H1 (cell line): Measurements from ENCODE around the gene CDC42SE2.

Experiments
- CHD1 ChIP-seq: IDR thresholded peaks from 2 replicates; pipeline ENCODE4 v1.6.1; 2012; ENCODE audit warnings: low read depth, low read length, improper control_type of control experiment
- CREB1 ChIP-seq: IDR thresholded peaks from 2 replicates; pipeline ENCODE4 v1.6.1; 2012; ENCODE audit warnings: inconsistent platforms
- EP300 ChIP-seq, 2 experiments: IDR thresholded peaks; 1 replicate in 1 of 2; 2 replicates in 1 of 2; pipeline ENCODE4 v1.6.1; 2011 to 2012; ENCODE audit warnings: low read depth in 2 of 2, low read length in 2 of 2, mild to moderate bottlenecking in 2 of 2, borderline replicate concordance in 1 of 2, inconsistent platforms in 1 of 2, moderate library complexity in 1 of 2
- JUND ChIP-seq: IDR thresholded peaks from 2 replicates; pipeline ENCODE4 v1.6.1; 2011; ENCODE audit warnings: mild to moderate bottlenecking, improper control_type of control experiment, low read length
- MAFK ChIP-seq: IDR thresholded peaks from 2 replicates; pipeline ENCODE4 v1.6.1; 2012; ENCODE audit warnings: low read depth, mild to moderate bottlenecking, improper control_type of control experiment, low read length
- POLR2A ChIP-seq, 2 experiments: IDR thresholded peaks; 1 replicate in 1 of 2; 2 replicates in 1 of 2; pipeline ENCODE4 v1.6.1; 2011; ENCODE audit warnings: low read depth in 2 of 2, low read length in 2 of 2, mild to moderate bottlenecking in 2 of 2; ENCODE audit errors: control extremely low read depth in 1 of 2
- POU5F1 ChIP-seq: IDR thresholded peaks from 2 replicates; pipeline ENCODE4 v1.6.1; 2011; ENCODE audit warnings: low read depth, mild to moderate bottlenecking, low read length, moderate library complexity
- RNF2 ChIP-seq: fragments of 200-900, 300-1000 bp; sonication (generic); IDR thresholded peaks from 2 replicates; pipeline ENCODE4 v1.7.1; 2016; ENCODE audit warnings: borderline replicate concordance, low read depth, mild to moderate bottlenecking, antibody characterized with exemption, low read length; ENCODE audit not compliant: poor library complexity, severe bottlenecking; ENCODE audit errors: missing control alignments
- TF ChIP-seq, protein P1 (sequence below), 3 experiments: IDR thresholded peaks; 1 replicate in 2 of 3; 2 replicates in 1 of 3; pipeline versions ENCODE4 v1.5.1 to v1.6.1; 2011; ENCODE audit warnings: low read length in 3 of 3, mild to moderate bottlenecking in 3 of 3, inconsistent platforms in 2 of 3, low read depth in 1 of 3, moderate library complexity in 1 of 3; ENCODE audit not compliant: insufficient read depth in 1 of 3; ENCODE audit errors: control extremely low read depth in 1 of 3
- TF ChIP-seq, protein P2 (sequence below): IDR thresholded peaks from 2 replicates; pipeline ENCODE4 v1.6.1; 2012; ENCODE audit warnings: inconsistent platforms

DNA sequence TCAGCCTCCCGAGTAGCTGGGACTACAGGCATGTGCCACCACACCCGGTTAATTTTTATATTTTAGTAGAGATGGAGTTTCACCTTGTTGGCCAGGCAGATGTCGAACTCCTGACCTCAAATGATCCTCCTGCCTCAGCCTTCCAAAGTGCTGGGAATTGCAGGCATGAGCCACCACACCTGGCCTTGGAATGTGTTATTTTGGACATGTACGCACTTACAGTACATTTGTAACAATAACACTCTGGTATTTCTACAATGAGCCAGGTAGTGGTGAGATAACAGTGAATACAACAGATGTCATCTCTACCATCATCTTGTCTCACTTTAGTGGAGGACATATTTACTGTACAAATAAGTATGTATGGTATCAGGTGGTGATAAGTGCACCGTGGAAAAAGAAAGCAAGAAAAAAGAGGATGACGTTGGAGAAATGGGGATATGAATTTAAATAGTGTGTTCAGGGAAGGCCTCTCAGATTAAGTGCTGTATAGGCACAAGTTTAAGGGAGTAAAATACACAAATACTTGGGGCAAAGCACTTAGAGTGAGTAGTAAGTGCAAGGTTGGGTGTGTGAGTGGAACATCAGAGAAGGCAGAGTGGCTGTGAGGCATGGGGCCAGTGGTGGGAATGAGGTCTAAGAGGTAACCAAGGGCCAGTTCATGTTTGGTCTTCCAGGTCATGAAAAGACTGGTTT lies 100.1 kb downstream of the CDC42SE2 start:
- TF ChIP-seq POU5F1: no peak
- no peak for TF ChIP-seq EP300 (IDR thresholded peaks at IDR 0.05; ENCODE audit: borderline replicate concordance in 1 of 2, low read depth in 2 of 2, low read length in 2 of 2)
- TF ChIP-seq MAFK: no peak
- TF ChIP-seq RNF2: no peak
- no peak for TF ChIP-seq JUND
- no peak for TF ChIP-seq POLR2A (IDR thresholded peaks at IDR 0.05; ENCODE audit: control extremely low read depth in 1 of 2, low read depth in 2 of 2, low read length in 2 of 2)
- TF ChIP-seq, protein P1, sequence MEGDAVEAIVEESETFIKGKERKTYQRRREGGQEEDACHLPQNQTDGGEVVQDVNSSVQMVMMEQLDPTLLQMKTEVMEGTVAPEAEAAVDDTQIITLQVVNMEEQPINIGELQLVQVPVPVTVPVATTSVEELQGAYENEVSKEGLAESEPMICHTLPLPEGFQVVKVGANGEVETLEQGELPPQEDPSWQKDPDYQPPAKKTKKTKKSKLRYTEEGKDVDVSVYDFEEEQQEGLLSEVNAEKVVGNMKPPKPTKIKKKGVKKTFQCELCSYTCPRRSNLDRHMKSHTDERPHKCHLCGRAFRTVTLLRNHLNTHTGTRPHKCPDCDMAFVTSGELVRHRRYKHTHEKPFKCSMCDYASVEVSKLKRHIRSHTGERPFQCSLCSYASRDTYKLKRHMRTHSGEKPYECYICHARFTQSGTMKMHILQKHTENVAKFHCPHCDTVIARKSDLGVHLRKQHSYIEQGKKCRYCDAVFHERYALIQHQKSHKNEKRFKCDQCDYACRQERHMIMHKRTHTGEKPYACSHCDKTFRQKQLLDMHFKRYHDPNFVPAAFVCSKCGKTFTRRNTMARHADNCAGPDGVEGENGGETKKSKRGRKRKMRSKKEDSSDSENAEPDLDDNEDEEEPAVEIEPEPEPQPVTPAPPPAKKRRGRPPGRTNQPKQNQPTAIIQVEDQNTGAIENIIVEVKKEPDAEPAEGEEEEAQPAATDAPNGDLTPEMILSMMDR (IDR thresholded peaks at IDR 0.05; ENCODE audit: control extremely low read depth in 1 of 3, insufficient read depth in 1 of 3, low read depth in 1 of 3, low read length in 3 of 3): no peak
- TF ChIP-seq CREB1: no peak
- TF ChIP-seq, protein P2, sequence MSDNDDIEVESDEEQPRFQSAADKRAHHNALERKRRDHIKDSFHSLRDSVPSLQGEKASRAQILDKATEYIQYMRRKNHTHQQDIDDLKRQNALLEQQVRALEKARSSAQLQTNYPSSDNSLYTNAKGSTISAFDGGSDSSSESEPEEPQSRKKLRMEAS: no peak
- no peak for TF ChIP-seq CHD1
